HepG2 (cell line): Measurements from ENCODE around the gene TBCCD1. TPM values are rescaled to one million over a fixed set of nuclear protein-coding genes. Genes with fewer than 3 reads are reported as not detected.
A peak's percentile ranks its signal among the peaks of the same experiment; 100 is the strongest.

Experiments
- CC2D1A ChIP-seq: sonication (generic); formaldehyde crosslinking; IDR thresholded peaks from 2 replicates; pipeline ENCODE4 v1.8.1; 2023; ENCODE audit warnings: mild to moderate bottlenecking, missing genetic modification reagents
- CCAR2 ChIP-seq: fragments of 200-400 bp; formaldehyde crosslinking; optimal IDR thresholded peaks from 2 replicates; pipeline ENCODE3; 2018; ENCODE audit warnings: low read depth, mild to moderate bottlenecking, low read length, moderate library complexity
- MBNL3 ChIP-seq: fragments of 250-450 bp; sonication (Bioruptor Pico); conservative IDR thresholded peaks from 2 replicates; pipeline ENCODE4 v1.8.0; 2022; ENCODE audit warnings: mild to moderate bottlenecking, inconsistent platforms
- MXI1 ChIP-seq: IDR thresholded peaks from 3 replicates; pipeline ENCODE4 v1.6.1; 2012; ENCODE audit warnings: low read depth, low read length, inconsistent platforms, borderline replicate concordance
- PCBP1 ChIP-seq: fragments of 200-400 bp; formaldehyde crosslinking; IDR thresholded peaks from 2 replicates; pipeline ENCODE4 v1.6.1; 2017; ENCODE audit warnings: mild to moderate bottlenecking, low read depth, low read length, borderline replicate concordance
- PREB ChIP-seq: sonication (generic); formaldehyde crosslinking; IDR thresholded peaks from 2 replicates; pipeline ENCODE4 v1.4.0; 2020; ENCODE audit warnings: missing genetic modification reagents
- RCOR2 ChIP-seq: IDR thresholded peaks from 2 replicates; pipeline ENCODE4 v1.6.1; 2016; ENCODE audit warnings: missing biosample characterization, missing genetic modification reagents
- SOX6 ChIP-seq, 2 experiments: fragments of 450-650 bp in 1 of 2; sonication (generic) in 1 of 2; formaldehyde crosslinking in 1 of 2; IDR thresholded peaks; 2 replicates each; pipeline versions ENCODE4 v1.4.0 to v1.6.1; 2017 to 2020; ENCODE audit warnings: antibody characterized with exemption in 1 of 2, mild to moderate bottlenecking in 1 of 2, missing genetic modification reagents in 1 of 2
- TOE1 ChIP-seq: sonication (generic); formaldehyde crosslinking; IDR thresholded peaks from 2 replicates; pipeline ENCODE4 v1.4.0; 2020; ENCODE audit warnings: mild to moderate bottlenecking, missing genetic modification reagents
- USF2 ChIP-seq, 2 experiments: sonication (generic) in 1 of 2; formaldehyde crosslinking in 1 of 2; IDR thresholded peaks; 2 replicates each; pipeline versions ENCODE4 v1.5.1 to v1.6.1; 2011 to 2020; ENCODE audit warnings: borderline replicate concordance in 1 of 2, low read depth in 1 of 2, low read length in 1 of 2, mild to moderate bottlenecking in 1 of 2, missing genetic modification reagents in 1 of 2, moderate library complexity in 1 of 2
- ZBTB33 ChIP-seq: sonication (generic); formaldehyde crosslinking; IDR thresholded peaks from 2 replicates; pipeline ENCODE4 v1.4.0; 2020; ENCODE audit warnings: missing genetic modification reagents
- ZFP41 ChIP-seq: sonication (generic); formaldehyde crosslinking; IDR thresholded peaks from 2 replicates; pipeline ENCODE4 v1.4.0; 2020; ENCODE audit warnings: mild to moderate bottlenecking, missing genetic modification reagents, borderline replicate concordance
- ZNF275 ChIP-seq: sonication (generic); formaldehyde crosslinking; IDR thresholded peaks from 2 replicates; pipeline ENCODE4 v1.8.0; 2022; ENCODE audit warnings: missing genetic modification reagents, mild to moderate bottlenecking, inconsistent platforms, borderline replicate concordance
- ZNF33A ChIP-seq: sonication (generic); formaldehyde crosslinking; IDR thresholded peaks from 2 replicates; pipeline ENCODE4 v1.5.1; 2020; ENCODE audit warnings: missing genetic modification reagents, mild to moderate bottlenecking, moderate library complexity, borderline replicate concordance
- ZNF589 ChIP-seq: sonication (generic); formaldehyde crosslinking; conservative IDR thresholded peaks from 2 replicates; pipeline ENCODE4 v1.8.0; 2022; ENCODE audit warnings: mild to moderate bottlenecking, moderate library complexity, missing genetic modification reagents
- ZNF605 ChIP-seq: sonication (generic); formaldehyde crosslinking; IDR thresholded peaks from 2 replicates; pipeline ENCODE4 v1.8.0; 2022; ENCODE audit warnings: mild to moderate bottlenecking, missing genetic modification reagents
- ZNF710 ChIP-seq: sonication (generic); formaldehyde crosslinking; IDR thresholded peaks from 2 replicates; pipeline ENCODE4 v1.5.0; 2020; ENCODE audit warnings: mild to moderate bottlenecking, missing genetic modification reagents, borderline replicate concordance
- ZSCAN25 ChIP-seq: sonication (generic); formaldehyde crosslinking; IDR thresholded peaks from 2 replicates; pipeline ENCODE4 v1.8.0; 2022; ENCODE audit warnings: mild to moderate bottlenecking, missing genetic modification reagents
- polyA plus RNA-seq, 8 experiments: library from polyadenylated mRNA; depleted of rRNA in 3 of 8; stranded (reverse) in 7 of 8; unstranded in 1 of 8; fragments of >200 nt; fragmentation: Illumina TruSeq in 4 of 8; extraction: Trizol in 4 of 8; gene quantifications; 2 replicates each; pipeline versions ENCODE4 v1.2.1 to v1.2.3, GENCODE V29; 2011 to 2016; ENCODE audit warnings: low read depth in 4 of 8, missing spikeins in 1 of 8, mixed read lengths in 1 of 8; ENCODE audit not compliant: insufficient read depth in 1 of 8
- total RNA-seq, 5 experiments: library from RNA; depleted of rRNA; stranded (reverse); fragments of >200 nt; fragmentation: Illumina TruSeq; extraction: Trizol; gene quantifications; 2 replicates each; pipeline ENCODE4 v1.2.3, GENCODE V29; 2016; ENCODE audit warnings: low read depth in 1 of 5

Gene TBCCD1
- total and polyA plus RNA-seq, 2 of the 13 experiments (the other 11 are each of a cell fraction or from before 2014, with no cell fraction given) = 13.6 to 16.2 TPM

- no peak for TF ChIP-seq CCAR2
- TF ChIP-seq ZNF589 (CRISPR knock-in tag) = no peak
- no peak for TF ChIP-seq ZNF33A (CRISPR knock-in tag)
- no peak for TF ChIP-seq MBNL3
- TF ChIP-seq USF2 (IDR thresholded peaks at IDR 0.05; ENCODE audit: low read depth, low read length) = 0 out of 2 replicates have a peak, but pooled peaks have one; percentile 18
- no peak for TF ChIP-seq USF2 (CRISPR knock-in tag; IDR thresholded peaks at IDR 0.05; ENCODE audit: borderline replicate concordance)
- TF ChIP-seq MXI1 = peak; percentile 35; the same call in 1 of the 3 replicates
- no peak for TF ChIP-seq ZSCAN25 (CRISPR knock-in tag)
- peak; percentile 15; the same call in 1 of the 2 replicates for TF ChIP-seq ZBTB33 (CRISPR knock-in tag)
- TF ChIP-seq PCBP1 = no peak
- no peak for TF ChIP-seq ZNF710
- no peak for TF ChIP-seq SOX6 (IDR thresholded peaks at IDR 0.05)
- TF ChIP-seq SOX6 (CRISPR knock-in tag; IDR thresholded peaks at IDR 0.05) = no peak
- TF ChIP-seq PREB (CRISPR knock-in tag) = no peak
- TF ChIP-seq ZNF275 (CRISPR knock-in tag) = no peak
- TF ChIP-seq TOE1 (CRISPR knock-in tag) = no peak
- TF ChIP-seq CC2D1A (CRISPR knock-in tag) = no peak
- no peak for TF ChIP-seq ZFP41 (CRISPR knock-in tag)
- peak; percentile 52 for TF ChIP-seq RCOR2 (CRISPR knock-in tag)
- no peak for TF ChIP-seq ZNF605
Observed at GRCh38 chr3:186598108-186598784, 31.1 kb upstream of the TBCCD1 start (continued).
